Lung microvascular endothelial cell (primary cell): ENCODE data around the gene COL4A4. TPM values are rescaled to one million over a fixed set of nuclear protein-coding genes. Genes with fewer than 3 reads are reported as not detected.
A peak's percentile ranks its signal among the peaks of the same experiment; 100 is the strongest.

Source experiments
- DNase-seq, 2 donors: peaks; one replicate each; pipeline versions ENCODE4 v3.0.0 to v3.0.0-alpha.2; 2010; ENCODE audit warnings: low read depth in 2 of 2
- total RNA-seq: library from RNA; depleted of rRNA; stranded (reverse); fragments of >200 nt; gene quantifications from 2 replicates; pipeline ENCODE4 v1.2.1, GENCODE V29; 2014

COL4A4 gene
- total RNA-seq, 1 donor from 2014 or later: not detected

DNA sequence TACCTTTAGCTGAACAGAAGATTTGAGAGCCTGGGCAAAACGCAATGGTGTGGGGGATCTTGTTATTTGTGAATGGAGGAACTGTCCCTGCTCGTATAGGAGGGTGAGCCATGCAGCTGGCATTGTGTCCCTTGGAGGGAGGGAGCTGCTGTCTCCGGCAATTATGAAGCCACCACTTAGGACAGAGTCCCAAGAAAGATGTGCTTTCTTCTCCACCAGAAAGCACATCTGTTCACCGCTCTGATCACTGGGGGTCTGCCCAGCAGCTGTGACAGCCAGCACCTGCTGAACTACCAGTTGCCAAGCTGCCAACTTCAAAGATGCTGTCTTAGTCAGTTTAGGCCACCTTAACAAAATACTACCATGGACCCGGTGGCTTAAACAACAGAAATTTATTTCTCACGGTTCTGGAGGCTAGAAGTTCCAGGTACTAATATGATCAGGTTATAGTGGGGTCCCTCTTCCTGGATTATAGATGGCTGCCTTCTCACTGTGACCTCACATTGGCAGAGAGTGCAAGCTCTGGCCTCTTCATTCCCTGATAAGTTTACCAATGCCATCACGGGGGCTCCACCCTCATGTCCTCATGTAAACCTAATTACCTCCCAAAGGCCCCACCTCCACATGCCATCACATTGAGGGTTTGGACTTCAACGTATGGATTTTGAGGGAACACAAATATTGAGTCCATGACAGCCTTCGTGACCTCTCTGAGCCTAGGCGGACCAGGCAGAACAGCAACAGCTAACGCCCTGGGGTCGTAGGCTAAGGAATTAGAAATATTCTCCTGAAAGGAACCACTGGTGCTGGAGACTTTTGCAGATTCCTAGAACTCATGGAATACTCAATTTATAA is 179.9 kb downstream of the COL4A4 start:
- DNase-seq: no peak

GRCh38 chr2:226981791-226982326 is 182.1 kb downstream of the COL4A4 start:
- no peak for DNase-seq

DNA sequence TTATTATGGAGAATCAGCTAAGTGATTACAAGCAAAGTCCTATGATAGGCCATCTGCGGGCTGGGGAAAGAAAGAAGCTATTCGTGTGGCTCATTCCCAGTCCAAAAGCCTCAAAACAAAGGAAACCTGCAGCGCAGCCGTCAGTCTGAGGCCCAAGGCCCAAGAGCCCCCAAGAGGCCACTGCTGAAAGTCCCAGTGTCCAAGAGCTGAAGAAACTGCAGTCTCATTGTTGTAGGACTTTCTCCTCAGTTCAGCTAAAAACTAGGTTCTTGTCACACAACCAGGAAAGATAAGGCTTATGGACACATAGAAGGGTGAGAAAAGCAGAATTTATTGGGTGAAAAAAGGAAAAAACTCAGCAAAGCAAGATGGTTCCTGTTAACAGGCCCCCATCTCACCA is 185.0 kb downstream of the COL4A4 start:
- DNase-seq: no peak

DNA sequence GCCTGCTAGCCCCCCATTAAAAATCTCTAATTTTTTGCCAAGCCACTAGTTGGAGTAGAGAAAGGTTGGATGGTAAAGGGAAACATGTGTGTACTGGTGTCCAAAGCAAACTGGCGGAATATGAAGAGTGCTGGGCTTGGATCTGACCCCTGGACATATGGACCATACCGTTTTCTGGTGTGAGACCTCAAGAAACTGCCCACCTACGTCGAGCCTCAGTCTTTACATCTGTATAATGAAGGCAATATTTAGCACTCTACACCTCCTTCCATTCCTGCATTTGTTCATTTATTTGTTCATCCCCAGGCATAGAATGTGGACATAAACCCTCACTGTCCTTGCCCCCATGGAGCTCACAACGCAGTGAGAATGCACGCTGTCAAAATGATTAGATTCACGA is 185.7 kb downstream of the COL4A4 start:
- no peak for DNase-seq

DNA sequence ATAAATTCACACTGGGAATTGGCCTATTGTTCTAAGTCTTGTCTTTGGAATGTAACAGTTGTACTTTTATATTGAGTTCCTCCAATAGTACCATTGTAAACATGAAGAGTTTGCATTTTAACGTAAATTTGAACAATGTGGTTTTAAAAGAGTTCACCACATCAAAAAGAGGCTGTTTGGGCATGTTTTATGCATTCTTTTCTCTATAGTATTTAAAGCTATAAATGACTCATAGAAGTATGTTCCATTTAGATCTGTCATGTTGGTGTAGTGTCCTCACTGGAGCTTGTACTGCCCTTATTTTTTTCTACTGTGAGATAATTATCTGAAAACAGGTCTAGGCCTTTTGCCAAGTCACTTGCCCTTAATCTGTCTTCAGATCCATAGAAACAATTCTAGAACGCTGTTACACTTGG is 186.2 kb downstream of the COL4A4 start:
- peak in 1 of 2 donors; percentile 15 for DNase-seq

GRCh38 chr2:226973816-226974215 is 190.2 kb downstream of the COL4A4 start:
- no peak for DNase-seq

GRCh38 chr2:226971770-226972169 is 192.2 kb downstream of the COL4A4 start:
- DNase-seq: no peak

DNA sequence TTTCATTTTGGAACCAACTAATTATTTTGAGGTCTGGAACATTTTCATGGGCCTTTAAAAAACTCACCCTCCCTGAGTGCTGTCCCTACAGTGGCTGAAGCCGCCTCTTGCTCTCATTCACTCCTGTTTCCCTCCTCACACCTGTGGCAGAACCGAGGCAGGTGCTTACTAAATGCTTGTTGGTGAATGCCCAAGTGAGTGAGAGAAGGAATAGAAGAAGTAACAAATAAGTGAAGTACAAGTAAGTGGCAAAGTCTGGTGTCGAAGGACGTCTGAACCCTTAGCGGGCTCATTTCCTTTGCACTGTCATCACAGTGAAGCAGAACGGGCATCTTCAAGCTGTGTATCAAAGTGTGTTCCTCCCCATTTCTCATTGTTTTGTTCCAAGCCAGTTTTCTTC is 192.9 kb downstream of the COL4A4 start:
- no peak for DNase-seq

- no peak for DNase-seq
Measured at GRCh38 chr2:226970362-226970761, 193.6 kb downstream of the COL4A4 start.

GRCh38 chr2:226969417-226970080 is 194.5 kb downstream of the COL4A4 start:
- DNase-seq: no peak

DNA sequence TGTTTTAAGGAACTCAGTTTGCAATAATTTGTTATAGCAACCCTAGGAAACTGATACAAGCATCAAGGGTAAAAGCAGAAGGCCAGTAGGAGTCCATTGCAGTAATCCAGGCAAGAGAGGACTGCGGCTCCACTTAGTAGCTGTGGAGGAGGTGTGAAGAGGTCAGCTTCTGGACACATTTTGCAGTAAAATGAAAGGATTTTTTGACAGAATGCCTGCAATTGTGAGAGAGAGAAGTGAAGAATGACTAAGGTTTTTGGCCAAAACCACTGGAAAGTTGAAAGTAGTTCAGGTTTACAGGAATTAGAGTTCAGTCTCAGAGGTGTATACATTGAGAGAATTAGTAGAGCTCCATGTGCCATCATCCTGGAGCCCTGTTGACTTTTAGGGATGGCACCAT is 198.6 kb downstream of the COL4A4 start:
- no peak for DNase-seq

DNA sequence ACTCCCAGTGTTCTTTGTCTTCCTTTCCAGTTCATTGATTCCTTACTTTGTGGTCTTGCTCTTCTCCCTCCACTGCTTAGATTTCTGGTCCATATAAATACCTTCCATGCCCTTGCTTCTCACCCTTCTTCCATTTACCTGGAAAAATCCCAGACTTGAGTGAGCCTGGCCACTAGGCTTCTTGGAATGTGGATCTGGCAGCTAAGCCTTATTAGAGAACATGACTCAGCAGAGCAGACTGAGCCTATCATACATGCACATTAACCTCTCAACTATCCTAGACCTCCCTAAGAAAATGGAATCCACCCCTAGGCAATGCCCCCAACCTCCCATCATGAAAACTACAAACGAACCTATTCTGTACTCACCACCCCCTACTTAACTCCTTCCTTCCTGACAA is 200.5 kb downstream of the COL4A4 start:
- DNase-seq: peak in 1 of 2 donors; percentile 3

DNA sequence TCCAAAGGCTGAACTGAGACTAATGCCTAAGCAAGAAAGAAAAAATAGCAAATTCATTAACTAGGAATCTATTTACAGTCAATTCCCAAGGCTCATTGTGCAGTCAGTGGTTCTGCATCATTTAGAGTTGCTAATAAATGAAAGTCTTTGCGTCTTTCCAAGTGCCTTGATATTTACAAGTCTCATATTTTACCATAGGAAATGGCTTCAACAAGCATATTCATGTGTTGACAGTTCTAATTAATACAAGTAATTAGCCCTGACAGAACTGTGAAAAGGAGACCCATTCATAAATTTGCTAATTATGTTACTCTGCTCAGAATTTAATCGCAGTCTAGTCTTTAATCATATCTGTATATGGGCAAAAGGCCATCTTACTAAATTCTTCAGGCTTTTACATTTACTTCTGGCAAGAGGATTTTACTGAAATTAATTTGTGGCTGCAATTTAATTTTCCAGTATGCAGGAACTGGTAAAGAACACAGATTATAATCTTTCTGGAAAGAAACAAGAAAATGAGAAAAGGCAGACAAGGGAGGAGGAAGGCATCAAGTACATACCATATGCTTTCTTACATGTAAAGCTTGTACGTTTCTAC is 201.7 kb downstream of the COL4A4 start:
- no peak for DNase-seq

- DNase-seq: no peak
Measured at GRCh38 chr2:226959418-226959817, 204.6 kb downstream of the COL4A4 start.

DNA sequence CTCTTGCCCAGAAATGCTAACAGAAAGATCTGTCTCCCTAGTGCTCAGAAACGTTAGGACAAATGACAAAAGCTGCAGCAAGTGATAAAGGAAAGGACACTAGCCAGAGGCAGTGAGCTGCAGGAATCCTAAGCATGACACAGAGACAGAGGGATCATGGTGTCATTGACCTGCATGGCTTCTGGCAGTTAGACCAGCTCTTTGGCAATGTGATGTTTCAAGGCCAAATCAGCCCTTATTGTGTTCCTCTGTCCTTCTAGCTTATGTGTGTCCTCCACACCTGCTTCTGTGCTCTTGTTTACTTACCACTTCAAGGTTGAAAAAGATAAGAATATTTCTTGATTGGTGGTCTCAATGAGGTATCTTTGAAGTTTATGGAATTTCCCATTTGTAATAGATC is 207.3 kb downstream of the COL4A4 start:
- DNase-seq: no peak

- no peak for DNase-seq
Measured at GRCh38 chr2:226953826-226954225, 210.2 kb downstream of the COL4A4 start.

- no peak for DNase-seq
Measured at GRCh38 chr2:226953206-226953605, 210.8 kb downstream of the COL4A4 start.

Other genes starting within 250 kb of the COL4A4 start
- gene COL4A3, start 419 bp upstream of the COL4A4 start, total RNA-seq: not detected in 2 replicates
- gene MFF, start 161.0 kb upstream of the COL4A4 start, total RNA-seq: 33.9 and 34.9 TPM in 2 replicates
- gene TM4SF20, start 215.1 kb upstream of the COL4A4 start, total RNA-seq: not detected in 2 replicates
- not detected in 2 replicates for gene SCYGR1, start 223.7 kb upstream of the COL4A4 start, total RNA-seq